Trophoblast cell (in vitro differentiated cells and primary cell): ENCODE data around the gene HTR7.

ENCODE experiments used
- DNase-seq, 2 donors: peaks; one replicate each; pipeline ENCODE4 v3.0.0-alpha.2; 2016
- H2AFZ ChIP-seq: 2 replicates; pipeline ENCODE4 v1.6.1; 2013; ENCODE audit warnings: low read length, moderate library complexity, mild to moderate bottlenecking; ENCODE audit not compliant: insufficient read depth, poor library complexity
- H2AK5ac ChIP-seq: 2 replicates; pipeline ENCODE4 v1.6.1; 2013; ENCODE audit warnings: mild to moderate bottlenecking, low read length
- H2BK120ac ChIP-seq: 2 replicates; pipeline ENCODE4 v1.6.1; 2013; ENCODE audit warnings: low read length, mild to moderate bottlenecking, moderate library complexity; ENCODE audit not compliant: insufficient read depth, poor library complexity
- H2BK12ac ChIP-seq: 2 replicates; pipeline ENCODE4 v1.6.1; 2013; ENCODE audit warnings: mild to moderate bottlenecking, low read length, moderate library complexity
- H2BK5ac ChIP-seq: 2 replicates; pipeline ENCODE4 v1.6.1; 2013; ENCODE audit warnings: low read length, low read depth, moderate library complexity, mild to moderate bottlenecking; ENCODE audit not compliant: poor library complexity
- H3K14ac ChIP-seq: 2 replicates; pipeline ENCODE4 v1.6.1; 2013; ENCODE audit warnings: mild to moderate bottlenecking, low read length
- H3K18ac ChIP-seq: 2 replicates; pipeline ENCODE4 v1.6.1; 2013; ENCODE audit warnings: mild to moderate bottlenecking, low read length
- H3K23ac ChIP-seq: 2 replicates; pipeline ENCODE4 v1.6.1; 2013; ENCODE audit warnings: low read length
- H3K27ac ChIP-seq: 2 replicates; pipeline ENCODE4 v1.5.1; 2013; ENCODE audit warnings: low read depth, mild to moderate bottlenecking, inconsistent platforms, low read length, moderate library complexity
- H3K27me3 ChIP-seq: 2 replicates; pipeline ENCODE4 v1.6.1; 2013; ENCODE audit warnings: inconsistent platforms, mild to moderate bottlenecking, low read length, moderate library complexity; ENCODE audit not compliant: insufficient read depth
- H3K36me3 ChIP-seq, 2 experiments: 1 replicate in 1 of 2; 2 replicates in 1 of 2; pipeline ENCODE4 v1.6.1; 2013; ENCODE audit warnings: low read length in 2 of 2, mild to moderate bottlenecking in 2 of 2, moderate library complexity in 1 of 2; ENCODE audit not compliant: insufficient read depth in 2 of 2, control insufficient read depth in 1 of 2
- H3K4ac ChIP-seq: 2 replicates; pipeline ENCODE4 v1.6.1; 2013; ENCODE audit warnings: low read depth, mild to moderate bottlenecking, low read length, moderate library complexity
- H3K4me1 ChIP-seq, 2 experiments: 1 replicate in 1 of 2; 2 replicates in 1 of 2; pipeline ENCODE4 v1.6.1; 2013; ENCODE audit warnings: low read length in 2 of 2, mild to moderate bottlenecking in 2 of 2, moderate library complexity in 1 of 2; ENCODE audit not compliant: insufficient read depth in 2 of 2, control insufficient read depth in 1 of 2
- H3K4me2 ChIP-seq: 2 replicates; pipeline ENCODE4 v1.6.1; 2013; ENCODE audit warnings: inconsistent platforms, mild to moderate bottlenecking, low read length, moderate library complexity
- H3K4me3 ChIP-seq: 2 replicates; pipeline ENCODE4 v1.5.1; 2013; ENCODE audit warnings: mild to moderate bottlenecking, low read depth, low read length, inconsistent platforms
- H3K79me1 ChIP-seq: one replicate; pipeline ENCODE4 v1.6.1; 2013; ENCODE audit warnings: low read length
- H3K79me2 ChIP-seq: 2 replicates; pipeline ENCODE4 v1.6.1; 2013; ENCODE audit warnings: low read length, mild to moderate bottlenecking; ENCODE audit not compliant: control insufficient read depth, insufficient read depth, poor library complexity
- H3K9ac ChIP-seq: 2 replicates; pipeline ENCODE4 v1.6.1; 2013; ENCODE audit warnings: mild to moderate bottlenecking, low read length
- H3K9me3 ChIP-seq: 2 replicates; pipeline ENCODE4 v1.6.1; 2013; ENCODE audit warnings: low read depth, mild to moderate bottlenecking, control low read depth, inconsistent platforms, low read length; ENCODE audit not compliant: insufficient read depth
- H4K12ac ChIP-seq: 2 replicates; pipeline ENCODE4 v1.6.1; 2013; ENCODE audit warnings: low read depth, mild to moderate bottlenecking, low read length, moderate library complexity
- H4K8ac ChIP-seq: 2 replicates; pipeline ENCODE4 v1.6.1; 2013; ENCODE audit warnings: low read depth, mild to moderate bottlenecking, low read length, moderate library complexity
- H4K91ac ChIP-seq: one replicate; pipeline ENCODE4 v1.6.1; 2013; ENCODE audit warnings: low read depth, mild to moderate bottlenecking, low read length, moderate library complexity
- WGBS: extraction: QIAGEN DNeasy Blood & Tissue Kit; methylation state at CpG from one replicate; pipeline ENCODE4 v1.1.7; 2013; ENCODE audit warnings: missing lambda C conversion rate; ENCODE audit not compliant: insufficient read length, insufficient coverage; ENCODE audit errors: extremely low coverage; 5-methylcytosine and 5-hydroxymethylcytosine counted together

Gene HTR7

DNA sequence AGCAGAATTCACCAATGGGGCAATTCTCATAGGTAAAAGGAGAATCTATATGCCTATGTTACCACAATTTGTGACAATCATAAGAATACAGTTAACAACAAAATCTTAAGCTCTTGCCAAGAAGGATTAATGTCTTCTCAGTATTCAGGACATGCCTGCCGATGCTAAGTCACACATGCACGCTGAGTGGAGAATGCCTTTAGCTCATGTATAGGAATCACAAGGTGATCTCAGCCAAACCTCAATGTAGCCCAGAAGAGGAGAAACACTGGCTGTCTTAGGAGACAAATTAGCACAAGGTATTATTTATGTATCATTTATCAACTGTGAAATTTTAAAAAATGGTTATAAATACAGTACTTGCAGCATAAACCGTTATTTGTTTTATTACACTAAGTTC lies 2.7 kb downstream of the HTR7 start:
- Histone ChIP-seq H3K79me1 (peaks cover 4% of the 10 kb centered on the region), H3K9me3 (no peaks in the 10 kb centered on the region), H3K27me3 (peaks cover 11% of the 10 kb centered on the region), H3K9ac (no peak overlapping the region), H2AK5ac (no peak overlapping the region), H4K12ac (no peak overlapping the region), H3K4ac (no peak overlapping the region), H3K36me3 (no peaks in the 10 kb centered on the region), H2BK12ac (no peak overlapping the region), H3K79me2 (peaks cover 2% of the 10 kb centered on the region), H3K18ac (no peak overlapping the region), H3K4me2 (no peak overlapping the region), H3K14ac (no peak overlapping the region), H3K27ac (no peak overlapping the region), H3K4me1 (peaks cover 0 to 6% of the 10 kb centered on the region in 2 experiments), H3K23ac (no peak overlapping the region), H2BK120ac (no peak overlapping the region), H4K91ac (no peak overlapping the region), H2AFZ (no peak overlapping the region), H3K4me3 (no peak overlapping the region), H2BK5ac (no peak overlapping the region), H4K8ac (no peak overlapping the region)
- no peak for DNase-seq
- WGBS, result no CpG with 5 or more reads among the region's 3 CpGs

DNA sequence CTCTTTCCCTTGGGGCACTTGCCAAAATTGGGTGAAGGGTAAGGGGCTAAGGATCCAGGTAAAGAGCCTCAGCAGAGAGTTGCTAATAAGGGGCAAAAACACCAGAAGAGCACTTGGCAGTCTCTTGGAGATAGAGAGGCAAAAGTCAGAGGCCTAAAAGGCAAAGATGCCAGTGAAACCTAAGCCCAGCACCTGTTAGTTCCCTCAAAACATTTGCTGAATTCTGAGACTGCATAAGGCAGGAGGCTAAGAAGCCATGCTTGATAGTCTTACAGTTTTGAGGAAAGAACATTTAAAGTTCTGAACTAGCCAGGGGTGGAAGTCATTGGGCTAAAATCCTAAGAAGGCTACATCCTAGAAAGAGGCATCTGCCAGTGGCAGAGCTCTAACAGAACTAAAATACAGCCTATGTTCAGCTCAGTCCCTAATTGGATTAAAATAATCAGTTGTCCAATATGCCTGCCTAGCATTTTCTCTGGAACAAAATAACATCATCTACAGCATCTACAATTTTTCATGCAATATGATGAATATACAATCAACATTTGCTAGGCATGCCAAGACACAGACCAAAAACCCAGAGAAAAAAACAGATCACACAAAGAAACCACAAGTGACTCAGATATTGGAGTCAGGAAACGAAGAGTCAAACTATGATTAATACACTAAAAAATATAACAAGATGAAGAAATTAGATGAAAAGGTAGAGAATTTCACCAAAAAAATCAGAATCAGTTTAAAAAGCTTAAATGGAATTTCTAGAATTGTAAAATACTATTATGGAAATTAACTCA lies 7.7 kb downstream of the HTR7 start:
- WGBS, result no CpG with 5 or more reads among the region's 1 CpG
- Histone ChIP-seq H3K79me2 (no peaks in the 10 kb centered on the region), H2AFZ (no peak overlapping the region), H3K9ac (no peak overlapping the region), H3K23ac (no peak overlapping the region), H2BK12ac (no peak overlapping the region), H3K27ac (no peak overlapping the region), H2BK120ac (no peak overlapping the region), H3K4me2 (no peak overlapping the region), H3K27me3 (no peaks in the 10 kb centered on the region), H3K18ac (no peak overlapping the region), H3K9me3 (no peaks in the 10 kb centered on the region), H3K79me1 (no peaks in the 10 kb centered on the region), H3K4me3 (no peak overlapping the region), H4K12ac (no peak overlapping the region), H3K4ac (no peak overlapping the region), H3K4me1 (peaks cover 0 to 3% of the 10 kb centered on the region in 2 experiments), H4K8ac (no peak overlapping the region), H4K91ac (no peak overlapping the region), H2AK5ac (no peak overlapping the region), H3K14ac (no peak overlapping the region), H2BK5ac (no peak overlapping the region), H3K36me3 (no peaks in the 10 kb centered on the region)
- DNase-seq, result no peak

- Histone ChIP-seq H3K4ac (no peak overlapping the region), H3K4me3 (no peak overlapping the region), H4K8ac (no peak overlapping the region), H3K79me2 (no peaks in the 10 kb centered on the region), H2AFZ (no peak overlapping the region), H2BK5ac (no peak overlapping the region), H3K9ac (no peak overlapping the region), H3K14ac (no peak overlapping the region), H3K4me1 (peaks cover 0 to 3% of the 10 kb centered on the region in 2 experiments), H2BK12ac (no peak overlapping the region), H3K79me1 (no peaks in the 10 kb centered on the region), H4K91ac (no peak overlapping the region), H3K27me3 (no peaks in the 10 kb centered on the region), H4K12ac (no peak overlapping the region), H3K9me3 (no peaks in the 10 kb centered on the region), H3K27ac (no peak overlapping the region), H3K4me2 (no peak overlapping the region), H2AK5ac (no peak overlapping the region), H3K18ac (no peak overlapping the region), H3K36me3 (no peaks in the 10 kb centered on the region), H3K23ac (no peak overlapping the region), H2BK120ac (no peak overlapping the region)
- no CpG with 5 or more reads among the region's 1 CpG for WGBS
- peak; percentile 26 to 59 for DNase-seq
These were observed 10.4 kb downstream of the HTR7 start for GRCh38 chr10:90847436-90847835.

GRCh38 chr10:90846746-90847145 lies 11.1 kb downstream of the HTR7 start:
- peak in 1 of 2 donors; percentile 25 for DNase-seq
- H2BK5ac ChIP-seq, result no peak overlapping the region
- H4K8ac ChIP-seq, result no peak overlapping the region
- H3K79me1 ChIP-seq, result no peaks in the 10 kb centered on the region
- no peak overlapping the region for H3K4me2 ChIP-seq
- no peak overlapping the region for H2AFZ ChIP-seq
- no peak overlapping the region for H2BK120ac ChIP-seq
- WGBS, result no CpG with 5 or more reads among the region's 1 CpG
- no peak overlapping the region for H3K27ac ChIP-seq
- no peak overlapping the region for H3K23ac ChIP-seq
- no peak overlapping the region for H3K14ac ChIP-seq
- H2AK5ac ChIP-seq, result no peak overlapping the region
- no peaks in the 10 kb centered on the region for H3K36me3 ChIP-seq
- H4K91ac ChIP-seq, result no peak overlapping the region
- H3K18ac ChIP-seq, result no peak overlapping the region
- H4K12ac ChIP-seq, result no peak overlapping the region
- H2BK12ac ChIP-seq, result no peak overlapping the region
- peaks cover 0 to 3% of the 10 kb centered on the region in 2 experiments for H3K4me1 ChIP-seq
- H3K79me2 ChIP-seq, result no peaks in the 10 kb centered on the region
- no peak overlapping the region for H3K9ac ChIP-seq
- H3K4ac ChIP-seq, result no peak overlapping the region
- no peak overlapping the region for H3K4me3 ChIP-seq
- H3K9me3 ChIP-seq, result no peaks in the 10 kb centered on the region
- H3K27me3 ChIP-seq, result no peaks in the 10 kb centered on the region
